ENCODE measurements around the gene SERPINI2. TPM values are rescaled to one million over a fixed set of nuclear protein-coding genes. Genes with fewer than 3 reads are reported as not detected.
"Not testable (repeated sequence)": the region's sequence is repeated elsewhere in the genome, so short reads cannot be mapped to it uniquely, and the experiment has no call there.

SERPINI2 gene
- polyA plus RNA-seq, 3 donors = 0.31 to 364 (median 0.90) TPM

DNA sequence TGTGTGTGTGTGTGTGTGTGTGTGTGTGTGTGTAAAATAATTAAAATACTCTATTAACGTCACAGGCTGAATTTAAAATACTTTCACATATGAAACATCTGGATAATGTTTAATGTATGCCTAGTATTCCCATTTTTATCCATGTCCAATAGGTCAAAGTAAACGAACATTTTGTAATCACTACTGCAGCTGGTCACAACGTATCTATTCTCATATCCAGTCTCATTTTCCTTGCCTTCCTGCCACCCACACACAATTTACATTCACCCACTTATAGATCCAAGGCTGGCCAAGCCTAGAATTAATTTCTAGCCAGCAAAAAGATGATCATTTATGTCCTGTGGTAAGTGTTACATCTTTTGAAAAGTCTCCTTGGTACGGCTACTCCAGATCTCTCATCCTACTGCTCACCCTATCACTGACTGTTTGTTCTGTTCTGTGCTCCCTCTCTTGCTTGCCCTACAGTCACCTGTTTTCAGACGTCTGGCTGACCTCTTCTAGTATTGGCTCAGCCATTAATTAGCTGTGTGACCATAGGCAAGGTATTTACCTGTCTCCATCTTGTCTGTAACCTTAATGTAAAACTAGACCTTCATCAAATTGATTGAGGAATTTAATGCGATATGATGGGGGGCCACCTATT is 17.6 kb downstream of the SERPINI2 start:
- no peak overlapping the region for H3K27ac ChIP-seq (ENCODE audit: low read depth, low read length)
- WGBS, 3 donors = 46 to 83% (median 79%) methylated on average over 6 of the region's 6 CpGs

- WGBS, 3 donors = 80 to 92% (median 92%) methylated on average over 2 of the region's 2 CpGs
- no peak overlapping the region for H3K27ac ChIP-seq (ENCODE audit: low read depth, low read length)
Observed at GRCh38 chr3:167453815-167454214, 20.0 kb downstream of the SERPINI2 start.

- H3K27ac ChIP-seq (ENCODE audit: low read depth, low read length) = no peak overlapping the region
- WGBS, 3 donors = 0 to 41% (median 0%) methylated on average over 1 of the region's 1 CpG
Observed at GRCh38 chr3:167451282-167451681, 22.6 kb downstream of the SERPINI2 start.

GRCh38 chr3:167450675-167451074 is 23.2 kb downstream of the SERPINI2 start:
- WGBS, 3 donors = 49 to 84% (median 62%) methylated on average over 2 of the region's 2 CpGs
- no peak overlapping the region for H3K27ac ChIP-seq (ENCODE audit: low read depth, low read length)

- H3K27ac ChIP-seq (ENCODE audit: low read depth, low read length) = no peak overlapping the region
- WGBS, 3 donors = 81 to 91% (median 83%) methylated on average over 5 of the region's 5 CpGs
Observed at GRCh38 chr3:167450195-167450594, 23.6 kb downstream of the SERPINI2 start.

DNA sequence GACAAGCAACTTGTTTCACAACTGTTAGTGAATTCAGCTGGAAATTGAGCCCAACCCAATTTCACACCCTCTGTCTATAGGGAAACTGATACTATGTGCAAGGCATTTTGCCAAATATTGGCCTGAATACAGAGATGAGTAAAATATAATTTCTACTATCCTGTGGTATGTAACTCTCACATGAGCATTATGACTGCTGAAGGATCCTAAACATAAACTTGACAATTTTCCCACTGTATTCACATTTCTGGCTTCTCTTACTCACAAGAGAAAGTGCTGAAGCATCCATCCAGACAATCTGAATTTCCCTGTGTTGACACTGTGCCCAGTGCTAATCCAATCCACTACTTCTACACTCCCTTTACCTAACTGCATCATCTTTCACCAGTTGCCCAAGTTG is 28.4 kb downstream of the SERPINI2 start:
- H3K27ac ChIP-seq (ENCODE audit: low read depth, low read length) = no peak overlapping the region

DNA sequence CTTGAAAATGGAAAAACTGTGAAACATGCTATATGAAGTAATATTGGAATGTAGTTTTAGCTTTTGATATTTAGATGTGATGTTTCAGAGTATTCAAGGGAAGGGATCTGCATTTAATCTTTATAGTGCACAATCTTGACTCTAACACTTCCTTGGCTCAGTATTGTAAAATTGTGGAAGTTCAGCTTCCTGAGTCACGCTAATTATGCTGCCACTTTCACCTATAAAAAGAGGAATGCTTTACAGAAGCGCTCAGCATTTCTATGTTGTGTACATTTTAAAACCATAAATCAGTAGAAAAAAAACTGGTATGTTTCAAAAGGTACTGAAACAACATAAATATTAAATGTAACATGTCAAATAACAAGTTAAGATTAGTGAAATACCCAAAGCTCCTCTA is 32.6 kb downstream of the SERPINI2 start:
- WGBS, 3 donors = 38 to 91% (median 49%) methylated on average over 2 of the region's 2 CpGs
- H3K27ac ChIP-seq (ENCODE audit: low read depth, low read length) = no peak overlapping the region

GRCh38 chr3:167437428-167438139 is 36.3 kb downstream of the SERPINI2 start:
- 58 to 75% (median 70%) methylated on average over 2 of the region's 2 CpGs for WGBS, 3 donors
- H3K27ac ChIP-seq (ENCODE audit: low read depth, low read length) = no peak overlapping the region

- H3K27ac ChIP-seq (ENCODE audit: low read depth, low read length) = not testable (repeated sequence)
- 89 to 93% (median 92%) methylated on average over 3 of the region's 3 CpGs for WGBS, 3 donors
Observed at GRCh38 chr3:167426962-167427361, 46.9 kb downstream of the SERPINI2 start.

GRCh38 chr3:167422396-167422795 is 51.4 kb downstream of the SERPINI2 start:
- WGBS, 3 donors = 87 to 88% (median 87%) methylated on average over 4 of the region's 4 CpGs
- H3K27ac ChIP-seq (ENCODE audit: low read depth, low read length) = not testable (repeated sequence)

GRCh38 chr3:167409611-167410010 is 64.2 kb downstream of the SERPINI2 start:
- H3K27ac ChIP-seq (ENCODE audit: low read depth, low read length) = no peak overlapping the region
- 62 to 85% (median 66%) methylated on average over 1 of the region's 1 CpG for WGBS, 3 donors

DNA sequence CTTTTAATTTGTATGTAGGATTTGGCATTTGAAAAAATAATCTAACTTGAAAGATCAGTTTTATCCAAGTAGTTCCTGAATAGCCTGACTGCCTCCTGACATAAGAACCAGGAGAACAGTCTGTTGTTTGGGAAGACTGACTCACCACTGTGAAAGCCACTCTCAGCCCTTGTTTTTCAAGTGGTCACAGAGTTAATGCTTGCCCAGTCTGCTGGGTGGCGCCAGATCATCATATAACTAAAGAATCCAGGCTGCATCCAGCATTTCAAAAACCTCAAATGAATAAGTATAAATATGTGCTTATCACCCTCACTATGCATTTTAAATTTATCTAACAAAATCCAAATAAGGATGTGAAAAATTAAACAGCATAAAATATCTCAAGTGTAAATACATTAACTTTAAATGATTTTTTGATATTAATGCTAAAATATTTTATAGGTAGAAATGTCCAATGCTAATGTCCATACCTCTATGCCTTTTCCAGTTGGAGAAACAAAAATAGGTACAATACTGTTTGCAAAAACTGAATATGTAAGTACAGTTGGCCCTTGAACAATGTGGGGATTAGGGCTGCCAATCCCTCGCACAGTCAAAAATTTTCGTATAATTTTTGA is 66.9 kb downstream of the SERPINI2 start:
- WGBS, 3 donors = 46 to 72% (median 57%) methylated on average over 3 of the region's 3 CpGs
- no peak overlapping the region for H3K27ac ChIP-seq (ENCODE audit: low read depth, low read length)

GRCh38 chr3:167397826-167398225 is 76.0 kb downstream of the SERPINI2 start:
- no peak overlapping the region for H3K27ac ChIP-seq (ENCODE audit: low read depth, low read length)
- WGBS, 3 donors = 36 to 77% (median 65%) methylated on average over 1 of the region's 1 CpG

DNA sequence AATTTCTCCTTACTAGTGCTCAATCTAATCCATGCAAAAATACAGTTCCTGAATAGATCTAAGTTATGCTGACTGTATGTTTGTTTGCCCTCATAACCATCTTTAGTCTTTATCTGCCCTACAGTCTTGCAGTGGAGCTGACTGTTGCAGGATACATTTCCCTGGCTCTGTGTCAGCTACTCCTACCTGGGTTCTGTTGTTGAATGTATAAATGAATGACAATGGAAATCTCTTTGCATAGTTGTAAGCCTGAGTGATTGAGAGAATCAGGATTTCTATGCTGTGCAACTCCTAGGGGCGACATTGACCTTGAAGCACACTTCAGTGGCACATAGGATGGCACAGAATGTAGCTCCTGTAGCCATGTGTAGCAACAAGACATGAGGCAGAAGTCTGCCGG is 77.8 kb downstream of the SERPINI2 start:
- no peak overlapping the region for H3K27ac ChIP-seq (ENCODE audit: low read depth, low read length)
- WGBS, 3 donors = 76 to 86% (median 86%) methylated on average over 2 of the region's 2 CpGs

GRCh38 chr3:167394003-167394402 is 79.8 kb downstream of the SERPINI2 start:
- 29 to 47% (median 46%) methylated on average over 2 of the region's 2 CpGs for WGBS, 3 donors
- H3K27ac ChIP-seq (ENCODE audit: low read depth, low read length) = no peak overlapping the region

Other genes with a start within 250 kb of the SERPINI2 start
- under 1 TPM in 1 of 3 donors, not detected in 2; 0.07 TPM for gene ZBBX, start 93.7 kb downstream of the SERPINI2 start, polyA plus RNA-seq
- under 1 TPM in 1 of 3 donors, not detected in 2; 0.16 TPM for gene WDR49, start 179.9 kb upstream of the SERPINI2 start, polyA plus RNA-seq